ENCODE measurements around the gene ZFYVE19.

DNA sequence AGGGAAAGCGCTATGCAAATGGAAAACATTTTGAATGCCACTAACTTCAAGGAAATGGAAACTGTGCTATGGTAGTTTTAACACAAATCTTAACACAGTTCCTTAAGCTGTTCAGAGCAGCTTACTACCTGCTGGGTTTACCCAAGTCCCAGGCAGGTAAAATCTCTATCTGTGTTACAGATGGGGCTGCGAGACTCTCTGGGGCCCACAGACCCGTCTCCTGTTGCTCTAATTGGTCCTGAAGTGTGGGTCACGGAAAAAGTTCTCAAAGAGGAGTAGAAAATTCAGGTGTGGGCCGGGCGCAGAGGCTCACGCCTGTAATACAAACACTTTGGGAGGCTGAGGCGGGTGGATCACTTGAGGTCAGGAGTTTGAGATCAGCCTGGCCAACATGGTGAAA is 16.9 kb upstream of the ZFYVE19 start:
- TF ChIP-seq GATA3 (IDR thresholded peaks at IDR 0.05; ENCODE audit: low read depth, low read length) (no peak), GATA2 (IDR thresholded peaks at IDR 0.05; ENCODE audit: low read depth, low read length) (no peak)
